Measurements from ENCODE around the gene MANSC4. TPM values are rescaled to one million over a fixed set of nuclear protein-coding genes. Genes with fewer than 3 reads are reported as not detected.

The MANSC4 gene
- total RNA-seq, 1 donor from 2014 or later: not detected

GRCh38 chr12:27814851-27815591 is 35.0 kb upstream of the MANSC4 start:
- no peaks in the 10 kb centered on the region for H3K4me1 ChIP-seq
- intact Hi-C loops (cut with DNase I): no loop called here
- no peak for DNase-seq
- H3K4me3 ChIP-seq: no peak overlapping the region
- H3K27ac ChIP-seq: no peak overlapping the region
- TF ChIP-seq CTCF (IDR thresholded peaks at IDR 0.05): no peak
- H3K9me3 ChIP-seq: no peaks in the 10 kb centered on the region
- no peaks in the 10 kb centered on the region for H3K27me3 ChIP-seq (ENCODE audit: low read depth)
- no peaks in the 10 kb centered on the region for H3K36me3 ChIP-seq
- no peak for ATAC-seq

GRCh38 chr12:27814411-27814810 is 34.4 kb upstream of the MANSC4 start:
- intact Hi-C loops (cut with DNase I): no loop called here
- ATAC-seq (no peak), DNase-seq (no peak)
- no peak overlapping the region for H3K4me3 ChIP-seq
- no peaks in the 10 kb centered on the region for H3K27me3 ChIP-seq (ENCODE audit: low read depth)
- no peaks in the 10 kb centered on the region for H3K36me3 ChIP-seq
- H3K27ac ChIP-seq: no peak overlapping the region
- no peak for TF ChIP-seq CTCF (IDR thresholded peaks at IDR 0.05)
- no peaks in the 10 kb centered on the region for H3K4me1 ChIP-seq
- H3K9me3 ChIP-seq: no peaks in the 10 kb centered on the region

- TF ChIP-seq CTCF (IDR thresholded peaks at IDR 0.05): no peak
- no peaks in the 10 kb centered on the region for H3K4me1 ChIP-seq
- H3K9me3 ChIP-seq: no peaks in the 10 kb centered on the region
- H3K36me3 ChIP-seq: no peaks in the 10 kb centered on the region
- H3K4me3 ChIP-seq: no peak overlapping the region
- DNase-seq (no peak), ATAC-seq (no peak)
- H3K27me3 ChIP-seq (ENCODE audit: low read depth): no peaks in the 10 kb centered on the region
- intact Hi-C loops (cut with DNase I): no loop called here
- H3K27ac ChIP-seq: no peak overlapping the region
Observed at GRCh38 chr12:27812502-27812901, 32.5 kb upstream of the MANSC4 start.

- DNase-seq (no peak), ATAC-seq (no peak)
- no peak overlapping the region for H3K4me3 ChIP-seq
- H3K36me3 ChIP-seq: no peaks in the 10 kb centered on the region
- H3K4me1 ChIP-seq: no peaks in the 10 kb centered on the region
- intact Hi-C loops (cut with DNase I): no loop called here
- H3K9me3 ChIP-seq: no peaks in the 10 kb centered on the region
- no peak overlapping the region for H3K27ac ChIP-seq
- H3K27me3 ChIP-seq (ENCODE audit: low read depth): no peaks in the 10 kb centered on the region
- TF ChIP-seq CTCF (IDR thresholded peaks at IDR 0.05): no peak
Observed at GRCh38 chr12:27810756-27811155, 30.7 kb upstream of the MANSC4 start.

GRCh38 chr12:27808841-27809240 is 28.8 kb upstream of the MANSC4 start:
- H3K4me1 ChIP-seq: no peaks in the 10 kb centered on the region
- H3K27ac ChIP-seq: no peak overlapping the region
- no peaks in the 10 kb centered on the region for H3K27me3 ChIP-seq (ENCODE audit: low read depth)
- no peaks in the 10 kb centered on the region for H3K9me3 ChIP-seq
- intact Hi-C loops (cut with DNase I): no loop called here
- TF ChIP-seq CTCF (IDR thresholded peaks at IDR 0.05): no peak
- H3K36me3 ChIP-seq: no peaks in the 10 kb centered on the region
- no peak overlapping the region for H3K4me3 ChIP-seq
- DNase-seq (no peak), ATAC-seq (no peak)
